ENCODE data around the gene LOC128125822.

- TF ChIP-seq POLR2A (IDR thresholded peaks at IDR 0.05) (no peak), CTCF (IDR thresholded peaks at IDR 0.05) (no peak)
Measured at GRCh38 chr6:63565727-63566596, 6.3 kb upstream of the LOC128125822 start.
